ENCODE results near the gene SLC35F1. TPM values are rescaled to one million over a fixed set of nuclear protein-coding genes. Genes with fewer than 3 reads are reported as not detected.

The SLC35F1 gene
- total and polyA plus RNA-seq, 2 experiments from 2014 or later, result not detected

DNA sequence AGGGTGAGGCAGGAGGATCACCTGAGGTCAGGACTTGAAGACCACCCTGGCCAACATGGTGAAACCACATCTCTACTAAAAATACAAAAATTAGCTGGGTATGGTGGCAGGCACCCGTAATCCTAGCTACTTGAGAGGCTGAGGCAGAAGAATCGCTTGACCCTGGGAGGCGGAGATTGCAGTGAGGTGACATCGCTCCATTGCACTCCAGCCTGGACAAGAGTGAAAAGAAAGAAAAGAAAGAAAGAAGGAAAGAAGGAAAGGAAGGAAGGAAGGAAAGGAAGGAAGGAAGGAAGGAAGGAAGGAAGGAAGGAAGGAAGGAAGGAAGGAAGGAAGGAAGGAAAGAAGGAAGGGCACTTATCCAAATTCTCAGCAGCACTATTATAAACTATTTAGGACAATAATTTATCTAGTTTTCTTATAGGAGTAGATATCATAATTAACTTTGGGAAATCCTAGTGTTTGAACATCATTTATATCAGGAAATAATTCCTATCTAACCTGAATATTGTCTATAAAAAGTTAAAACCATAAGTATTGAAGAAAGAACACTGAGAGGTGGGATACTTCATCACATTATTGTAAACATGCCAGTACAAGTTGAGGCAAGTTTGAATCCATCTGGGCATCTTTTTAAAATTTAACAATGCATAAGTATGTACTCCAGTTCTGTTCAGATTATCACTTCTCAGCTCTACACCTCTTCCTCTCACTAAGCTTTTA is 305.5 kb downstream of the SLC35F1 start:
- H3K27ac ChIP-seq, result no peak overlapping the region
- H3K4me1 ChIP-seq (ENCODE audit: insufficient read depth), result 0 out of 2 replicates have a peak, but pooled peaks cover 4% of the 10 kb centered on the region
- no peaks in the 10 kb centered on the region for H3K27me3 ChIP-seq (replicated peaks; ENCODE audit: insufficient read depth)
- H3K9me2 ChIP-seq (ENCODE audit: insufficient read depth), result no peaks in the 10 kb centered on the region; the same call in 1 of the 2 replicates
- no peak for DNase-seq
- H3K4me3 ChIP-seq, result no peak overlapping the region
- WGBS, 2 experiments (ENCODE audit: low coverage in 1 of 2, low lambda C conversion rate in 2 of 2, missing lambda C conversion rate in 2 of 2), result 74% methylated on average over 4 of the region's 4 CpGs
- TF ChIP-seq EZH2phosphoT487 (IDR thresholded peaks at IDR 0.05; ENCODE audit: insufficient read depth, low read depth), result no peak
- TF ChIP-seq EZH2 (IDR thresholded peaks at IDR 0.05; ENCODE audit: insufficient read depth, poor library complexity, severe bottlenecking), result no peak
- no peaks in the 10 kb centered on the region for H4K20me1 ChIP-seq (ENCODE audit: insufficient read depth)
- in situ Hi-C loops (cut with MboI), result no loop called here
- no peaks in the 10 kb centered on the region for H3K79me2 ChIP-seq (ENCODE audit: insufficient read depth)
- H2AFZ ChIP-seq, result no peak overlapping the region
- H3K9ac ChIP-seq, result no peak overlapping the region
- H3K4me2 ChIP-seq (ENCODE audit: unreplicated experiment), result no peak overlapping the region
- H3K9me3 ChIP-seq (ENCODE audit: low read depth), result no peaks in the 10 kb centered on the region
- no peaks in the 10 kb centered on the region for H3K36me3 ChIP-seq (ENCODE audit: low read depth)
- 0 out of 2 replicates have a peak, but pooled peaks cover 4% of the 10 kb centered on the region for H3F3A ChIP-seq (ENCODE audit: insufficient read depth)

DNA sequence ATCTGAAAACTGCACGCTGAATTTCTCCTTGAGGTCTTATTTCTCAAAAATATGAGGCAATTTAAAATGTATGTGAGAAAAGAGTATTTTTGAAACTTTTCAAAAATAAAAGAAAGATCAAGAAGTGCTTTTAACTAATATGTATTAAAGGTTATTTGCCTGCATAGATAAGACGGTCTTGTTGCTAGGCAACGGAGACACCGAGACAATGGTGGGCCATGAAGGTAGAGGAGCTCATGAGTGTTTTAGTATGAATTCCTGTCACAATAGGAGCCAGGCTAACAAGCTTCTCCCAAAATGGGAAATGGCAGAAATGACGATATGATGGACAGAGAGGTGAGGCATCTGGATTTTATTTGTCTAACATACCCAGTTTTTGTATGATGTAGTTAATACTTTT is 308.2 kb downstream of the SLC35F1 start:
- no peaks in the 10 kb centered on the region for H3K9me3 ChIP-seq (ENCODE audit: low read depth)
- no peak overlapping the region for H3K9ac ChIP-seq
- H3K27me3 ChIP-seq (replicated peaks; ENCODE audit: insufficient read depth), result no peaks in the 10 kb centered on the region
- H3K36me3 ChIP-seq (ENCODE audit: low read depth), result no peaks in the 10 kb centered on the region
- 55 to 61% methylated on average over 5 of the region's 5 CpGs for WGBS, 2 experiments (ENCODE audit: low coverage in 1 of 2, low lambda C conversion rate in 2 of 2, missing lambda C conversion rate in 2 of 2)
- TF ChIP-seq EZH2phosphoT487 (IDR thresholded peaks at IDR 0.05; ENCODE audit: insufficient read depth, low read depth) (no peak), EZH2 (IDR thresholded peaks at IDR 0.05; ENCODE audit: insufficient read depth, poor library complexity, severe bottlenecking) (no peak)
- H2AFZ ChIP-seq, result no peak overlapping the region
- no peaks in the 10 kb centered on the region; the same call in 1 of the 2 replicates for H3K9me2 ChIP-seq (ENCODE audit: insufficient read depth)
- H3K4me3 ChIP-seq, result no peak overlapping the region
- H4K20me1 ChIP-seq (ENCODE audit: insufficient read depth), result no peaks in the 10 kb centered on the region
- H3K4me2 ChIP-seq (ENCODE audit: unreplicated experiment), result no peak overlapping the region
- DNase-seq, result no peak
- H3K79me2 ChIP-seq (ENCODE audit: insufficient read depth), result no peaks in the 10 kb centered on the region
- in situ Hi-C loops (cut with MboI), result no loop called here
- H3F3A ChIP-seq (ENCODE audit: insufficient read depth), result 0 out of 2 replicates have a peak, but pooled peaks cover 4% of the 10 kb centered on the region
- H3K4me1 ChIP-seq (ENCODE audit: insufficient read depth), result 0 out of 2 replicates have a peak, but pooled peaks cover 4% of the 10 kb centered on the region
- no peak overlapping the region for H3K27ac ChIP-seq

DNA sequence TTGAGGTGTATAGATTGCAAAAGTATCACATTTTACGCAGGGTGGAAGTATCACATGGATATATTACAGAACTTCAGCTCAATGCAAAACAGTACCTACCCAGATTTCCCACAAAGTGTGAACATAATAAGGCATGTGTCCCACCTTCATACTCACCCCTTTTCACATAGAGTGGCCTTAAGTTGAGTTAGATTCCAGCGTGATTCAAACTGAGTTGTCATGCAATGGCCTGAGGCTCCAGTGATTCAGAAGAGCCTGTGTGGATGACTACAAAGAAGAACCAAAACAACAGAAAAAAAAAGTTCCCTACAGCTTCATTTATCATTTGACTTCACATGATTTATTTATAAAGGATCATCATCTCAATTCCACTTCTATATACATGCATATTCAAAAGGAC is 309.7 kb downstream of the SLC35F1 start:
- Histone ChIP-seq H2AFZ (no peak overlapping the region), H3K9me3 (ENCODE audit: low read depth) (no peaks in the 10 kb centered on the region), H3F3A (ENCODE audit: insufficient read depth) (0 out of 2 replicates have a peak, but pooled peaks cover 4% of the 10 kb centered on the region), H3K4me3 (no peak overlapping the region), H3K27ac (no peak overlapping the region), H3K9ac (no peak overlapping the region), H3K9me2 (ENCODE audit: insufficient read depth) (no peaks in the 10 kb centered on the region; the same call in 1 of the 2 replicates), H3K4me2 (ENCODE audit: unreplicated experiment) (no peak overlapping the region), H4K20me1 (ENCODE audit: insufficient read depth) (no peaks in the 10 kb centered on the region), H3K36me3 (ENCODE audit: low read depth) (no peaks in the 10 kb centered on the region), H3K27me3 (replicated peaks; ENCODE audit: insufficient read depth) (no peaks in the 10 kb centered on the region), H3K4me1 (ENCODE audit: insufficient read depth) (0 out of 2 replicates have a peak, but pooled peaks cover 4% of the 10 kb centered on the region), H3K79me2 (ENCODE audit: insufficient read depth) (no peaks in the 10 kb centered on the region)
- TF ChIP-seq EZH2phosphoT487 (IDR thresholded peaks at IDR 0.05; ENCODE audit: insufficient read depth, low read depth), result no peak
- TF ChIP-seq EZH2 (IDR thresholded peaks at IDR 0.05; ENCODE audit: insufficient read depth, poor library complexity, severe bottlenecking), result no peak
- WGBS, 2 experiments (ENCODE audit: low coverage in 1 of 2, low lambda C conversion rate in 2 of 2, missing lambda C conversion rate in 2 of 2), result 55 to 60% methylated on average over 2 of the region's 2 CpGs
- in situ Hi-C loops (cut with MboI), result no loop called here
- DNase-seq, result peak; percentile 74

DNA sequence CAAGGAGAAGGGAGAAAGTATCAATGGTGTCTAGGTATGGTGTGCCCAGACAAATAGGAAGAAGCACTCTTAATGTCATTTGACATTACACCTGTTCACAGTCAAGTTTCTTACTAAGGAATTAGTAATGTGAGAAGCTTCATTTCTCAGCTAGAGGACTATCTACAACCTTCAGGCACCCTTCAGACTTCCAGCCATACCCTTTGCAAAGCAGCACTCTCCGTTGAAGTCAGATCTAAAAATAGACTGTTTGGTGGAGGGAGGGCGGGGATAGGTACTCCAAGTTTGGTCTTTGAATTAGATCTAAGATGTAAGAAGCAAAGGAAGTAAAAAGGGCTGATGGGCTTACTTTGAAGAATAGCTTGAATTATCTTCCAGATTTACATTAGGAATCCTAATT is 311.1 kb downstream of the SLC35F1 start:
- no peak overlapping the region for H3K9ac ChIP-seq
- 33 to 60% methylated on average over 2 of the region's 2 CpGs for WGBS, 2 experiments (ENCODE audit: low coverage in 1 of 2, low lambda C conversion rate in 2 of 2, missing lambda C conversion rate in 2 of 2)

More for the DNA sequence above, 311.1 kb downstream of the SLC35F1 start:
- DNase-seq, result no peak
- H3K9me2 ChIP-seq (ENCODE audit: insufficient read depth), result no peaks in the 10 kb centered on the region; the same call in 1 of the 2 replicates
- no peaks in the 10 kb centered on the region for H3K36me3 ChIP-seq (ENCODE audit: low read depth)
- H4K20me1 ChIP-seq (ENCODE audit: insufficient read depth), result no peaks in the 10 kb centered on the region
- in situ Hi-C loops (cut with MboI), result no loop called here
- H3K79me2 ChIP-seq (ENCODE audit: insufficient read depth), result no peaks in the 10 kb centered on the region
- no peak overlapping the region for H3K4me2 ChIP-seq (ENCODE audit: unreplicated experiment)
- no peak overlapping the region for H2AFZ ChIP-seq
- no peaks in the 10 kb centered on the region for H3K9me3 ChIP-seq (ENCODE audit: low read depth)
- H3K4me3 ChIP-seq, result no peak overlapping the region
- no peaks in the 10 kb centered on the region for H3K27me3 ChIP-seq (replicated peaks; ENCODE audit: insufficient read depth)
- 0 out of 2 replicates have a peak, but pooled peaks cover 4% of the 10 kb centered on the region for H3K4me1 ChIP-seq (ENCODE audit: insufficient read depth)
- H3F3A ChIP-seq (ENCODE audit: insufficient read depth), result 0 out of 2 replicates have a peak, but pooled peaks cover 4% of the 10 kb centered on the region
- no peak overlapping the region for H3K27ac ChIP-seq
- TF ChIP-seq EZH2phosphoT487 (IDR thresholded peaks at IDR 0.05; ENCODE audit: insufficient read depth, low read depth) (no peak), EZH2 (IDR thresholded peaks at IDR 0.05; ENCODE audit: insufficient read depth, poor library complexity, severe bottlenecking) (no peak)
